HCT116 (cell line): ENCODE data around the gene COL21A1. TPM values are rescaled to one million over a fixed set of nuclear protein-coding genes. Genes with fewer than 3 reads are reported as not detected.

Experiments
- ATAC-seq: fragments of 200-7000 bp; cut with Tn5 transposase; 2 replicates; pipeline ENCODE4 v1.9.1; 2020; ENCODE audit warnings: mild to moderate bottlenecking, moderate library complexity
- BruUV-seq: library from RNA; stranded (reverse); fragments of 400-500 nt; replicated peaks from 2 replicates; lab custom pipeline; 2021; lab: Mats Ljungman, UMichigan
- CTCF ChIA-PET: fragments of 300-600 bp; sonication (Branson Sonifier 250); formaldehyde crosslinking; loops from one replicate; lab custom pipeline; 2021; ENCODE audit warnings: antibody characterized with exemption; lab: Charles Lee
- POLR2A ChIA-PET: fragments of 300-600, 350-600 bp; sonication (Branson Sonifier 250); formaldehyde crosslinking; loops from one replicate; lab custom pipeline; 2021; ENCODE audit warnings: antibody characterized with exemption; lab: Charles Lee
- RAD21 ChIA-PET, 2 experiments: fragments of 300-600 bp; sonication (Branson Sonifier 250); formaldehyde crosslinking; loops; one replicate each; lab custom pipeline; 2023; ENCODE audit warnings: low total read pairs in 2 of 2; ENCODE audit not compliant: uncharacterized antibody in 2 of 2, unreplicated experiment in 2 of 2, low non-redundant PET in 1 of 2; lab: Charles Lee
- DNase-seq: peaks from one replicate; pipeline ENCODE4 v3.0.0-alpha.2; 2010; ENCODE audit warnings: low read depth, low spot score
- H2AFZ ChIP-seq: fragments of 200-600 bp; shearing (Covaris generic), sonication (generic); 2 replicates; pipeline ENCODE4 v1.6.1; 2017; ENCODE audit warnings: low read depth, mixed run types, mixed read lengths, antibody characterized with exemption, low read length; ENCODE audit not compliant: poor library complexity, severe bottlenecking
- H3K27ac ChIP-seq: 2 replicates; pipeline ENCODE4 v1.5.1; 2012; ENCODE audit warnings: low read depth, low read length
- H3K27me3 ChIP-seq: fragments of 200-600 bp; sonication (generic); 2 replicates; pipeline ENCODE4 v1.6.1; 2016; ENCODE audit warnings: mixed run types, low read length, mixed read lengths; ENCODE audit not compliant: insufficient read depth
- H3K36me3 ChIP-seq, 2 experiments: fragments of 200-500 bp in 1 of 2; fragments of 200-600 bp in 1 of 2; sonication (Bioruptor generic) in 1 of 2; sonication (generic) in 1 of 2; 2 replicates each; pipeline versions ENCODE4 v1.5.1 to v1.6.1; 2014 to 2016; ENCODE audit warnings: low read length in 2 of 2, inconsistent platforms in 1 of 2, mixed read lengths in 1 of 2, mixed run types in 1 of 2; ENCODE audit not compliant: insufficient read depth in 2 of 2, control insufficient read depth in 1 of 2
- H3K4me1 ChIP-seq, 2 experiments: fragments of 200-600 bp in 1 of 2; sonication (generic) in 1 of 2; 2 replicates each; pipeline versions ENCODE4 v1.5.1 to v1.6.1; 2012 to 2017; ENCODE audit warnings: low read length in 2 of 2, inconsistent platforms in 1 of 2, mild to moderate bottlenecking in 1 of 2, mixed read lengths in 1 of 2, mixed run types in 1 of 2, moderate library complexity in 1 of 2; ENCODE audit not compliant: insufficient read depth in 2 of 2, control insufficient read depth in 1 of 2
- H3K4me2 ChIP-seq: fragments of 200-600 bp; sonication (generic); 2 replicates; pipeline ENCODE4 v1.6.1; 2017; ENCODE audit warnings: mixed run types, low read length, mixed read lengths
- H3K4me3 ChIP-seq, 2 experiments: fragments of 200-600 bp in 1 of 2; sonication (generic) in 1 of 2; replicated peaks in 1 of 2; 2 replicates each; pipeline ENCODE4 v1.5.1; 2011 to 2016; ENCODE audit warnings: low read length in 2 of 2, control low read depth in 1 of 2, low read depth in 1 of 2, mild to moderate bottlenecking in 1 of 2, mixed read lengths in 1 of 2, mixed run types in 1 of 2
- H3K79me2 ChIP-seq: fragments of 200-600 bp; sonication (generic); 2 replicates; pipeline ENCODE4 v1.6.1; 2017; ENCODE audit warnings: mild to moderate bottlenecking, mixed run types, low read length, moderate library complexity, mixed read lengths; ENCODE audit not compliant: insufficient read depth
- H3K9ac ChIP-seq: fragments of 200-600 bp; sonication (generic); 2 replicates; pipeline ENCODE4 v1.6.1; 2016; ENCODE audit warnings: low read length, mixed read lengths
- H3K9me2 ChIP-seq: fragments of 200-600 bp; sonication (generic), shearing (Covaris generic); 2 replicates; pipeline ENCODE4 v1.6.1; 2017; ENCODE audit warnings: mixed run types, mild to moderate bottlenecking, moderate library complexity; ENCODE audit not compliant: insufficient read depth
- H3K9me3 ChIP-seq, 2 experiments: fragments of 200-500 bp in 1 of 2; fragments of 200-600 bp in 1 of 2; sonication (Bioruptor generic) in 1 of 2; sonication (generic) in 1 of 2; 2 replicates each; pipeline ENCODE4 v1.6.1; 2014 to 2017; ENCODE audit warnings: low read length in 2 of 2, mixed read lengths in 2 of 2, inconsistent platforms in 1 of 2, low read depth in 1 of 2, mild to moderate bottlenecking in 1 of 2, mixed run types in 1 of 2, moderate library complexity in 1 of 2; ENCODE audit not compliant: control insufficient read depth in 1 of 2, insufficient read depth in 1 of 2
- H4K20me1 ChIP-seq: fragments of 200-600 bp; sonication (generic), shearing (Covaris generic); 2 replicates; pipeline ENCODE4 v1.6.1; 2017; ENCODE audit warnings: mixed run types, mild to moderate bottlenecking, moderate library complexity; ENCODE audit not compliant: insufficient read depth
- CEBPB ChIP-seq: IDR thresholded peaks from 2 replicates; pipeline ENCODE4 v1.6.1; 2012; ENCODE audit warnings: low read depth
- RAD21 ChIP-seq: IDR thresholded peaks from 2 replicates; pipeline ENCODE4 v1.6.1; 2012; ENCODE audit warnings: low read depth, mild to moderate bottlenecking
- SRF ChIP-seq: IDR thresholded peaks from 2 replicates; pipeline ENCODE4 v1.6.1; 2012; ENCODE audit warnings: low read depth
- YY1 ChIP-seq: IDR thresholded peaks from 2 replicates; pipeline ENCODE4 v1.6.1; 2011; ENCODE audit warnings: low read length, low read depth, moderate library complexity, mild to moderate bottlenecking; ENCODE audit not compliant: insufficient replicate concordance; ENCODE audit errors: extremely low read depth
- intact Hi-C: fragments of 100-400 bp; cut with micrococcal nuclease; formaldehyde crosslinking; loops from 2 replicates; pipeline ENCODE4 v1.10.0; 2022
- total RNA-seq: library from RNA; stranded (reverse); gene quantifications from one replicate; pipeline ENCODE4 v1.2.1, GENCODE V29; 2021; ENCODE audit not compliant: unreplicated experiment
- TF ChIP-seq, protein P1 (sequence below): IDR thresholded peaks from 2 replicates; pipeline ENCODE4 v1.6.1; 2012
- TF ChIP-seq, protein P2 (sequence below): IDR thresholded peaks from 2 replicates; pipeline ENCODE4 v1.6.1; 2012; ENCODE audit warnings: low read depth

The COL21A1 gene
- total RNA-seq, 1 experiment from 2014 or later = not detected

- ATAC-seq (no peak), DNase-seq (no peak)
- Histone ChIP-seq H4K20me1 (no peaks in the 10 kb centered on the region), H3K4me2 (no peak overlapping the region), H3K9me3 (no peaks in the 10 kb centered on the region), H3K27ac (no peak overlapping the region), H3K79me2 (no peaks in the 10 kb centered on the region), H3K4me3 (no peak overlapping the region), H3K27me3 (no peaks in the 10 kb centered on the region), H3K4me1 (no peaks in the 10 kb centered on the region), H3K9me2 (0 out of 2 replicates have a peak, but pooled peaks cover 3% of the 10 kb centered on the region), H3K9ac (no peak overlapping the region), H3K36me3 (no peaks in the 10 kb centered on the region), H2AFZ (no peak overlapping the region)
- no peak for TF ChIP-seq CEBPB
- TF ChIP-seq YY1 = no peak
- TF ChIP-seq, protein P1, sequence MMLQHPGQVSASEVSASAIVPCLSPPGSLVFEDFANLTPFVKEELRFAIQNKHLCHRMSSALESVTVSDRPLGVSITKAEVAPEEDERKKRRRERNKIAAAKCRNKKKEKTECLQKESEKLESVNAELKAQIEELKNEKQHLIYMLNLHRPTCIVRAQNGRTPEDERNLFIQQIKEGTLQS = no peak
- no peak for TF ChIP-seq SRF
- TF ChIP-seq RAD21 = no peak
- TF ChIP-seq, protein P2, sequence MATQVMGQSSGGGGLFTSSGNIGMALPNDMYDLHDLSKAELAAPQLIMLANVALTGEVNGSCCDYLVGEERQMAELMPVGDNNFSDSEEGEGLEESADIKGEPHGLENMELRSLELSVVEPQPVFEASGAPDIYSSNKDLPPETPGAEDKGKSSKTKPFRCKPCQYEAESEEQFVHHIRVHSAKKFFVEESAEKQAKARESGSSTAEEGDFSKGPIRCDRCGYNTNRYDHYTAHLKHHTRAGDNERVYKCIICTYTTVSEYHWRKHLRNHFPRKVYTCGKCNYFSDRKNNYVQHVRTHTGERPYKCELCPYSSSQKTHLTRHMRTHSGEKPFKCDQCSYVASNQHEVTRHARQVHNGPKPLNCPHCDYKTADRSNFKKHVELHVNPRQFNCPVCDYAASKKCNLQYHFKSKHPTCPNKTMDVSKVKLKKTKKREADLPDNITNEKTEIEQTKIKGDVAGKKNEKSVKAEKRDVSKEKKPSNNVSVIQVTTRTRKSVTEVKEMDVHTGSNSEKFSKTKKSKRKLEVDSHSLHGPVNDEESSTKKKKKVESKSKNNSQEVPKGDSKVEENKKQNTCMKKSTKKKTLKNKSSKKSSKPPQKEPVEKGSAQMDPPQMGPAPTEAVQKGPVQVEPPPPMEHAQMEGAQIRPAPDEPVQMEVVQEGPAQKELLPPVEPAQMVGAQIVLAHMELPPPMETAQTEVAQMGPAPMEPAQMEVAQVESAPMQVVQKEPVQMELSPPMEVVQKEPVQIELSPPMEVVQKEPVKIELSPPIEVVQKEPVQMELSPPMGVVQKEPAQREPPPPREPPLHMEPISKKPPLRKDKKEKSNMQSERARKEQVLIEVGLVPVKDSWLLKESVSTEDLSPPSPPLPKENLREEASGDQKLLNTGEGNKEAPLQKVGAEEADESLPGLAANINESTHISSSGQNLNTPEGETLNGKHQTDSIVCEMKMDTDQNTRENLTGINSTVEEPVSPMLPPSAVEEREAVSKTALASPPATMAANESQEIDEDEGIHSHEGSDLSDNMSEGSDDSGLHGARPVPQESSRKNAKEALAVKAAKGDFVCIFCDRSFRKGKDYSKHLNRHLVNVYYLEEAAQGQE = no peak
- intact Hi-C loops = no loop called here
- ChIA-PET RAD21 (no interaction called here), POLR2A (no interaction called here), CTCF (no interaction called here)
- no TSS peak for BruUV-seq
Measured at GRCh38 chr6:56033401-56033800, 214.0 kb downstream of the COL21A1 start.
